Progenitor cell of endocrine pancreas (in vitro differentiated cells): ENCODE data around the gene WBP2. TPM values are rescaled to one million over a fixed set of nuclear protein-coding genes. Genes with fewer than 3 reads are reported as not detected.

Source experiments
- DNase-seq: peaks from one replicate; pipeline ENCODE4 v3.0.0; 2021; ENCODE audit warnings: low spot score; ENCODE audit not compliant: unreplicated experiment
- H3K27ac Mint-ChIP-seq: 2 replicates; pipeline ENCODE4 v1.8.0; 2021; ENCODE audit warnings: mild to moderate bottlenecking, moderate library complexity, mixed read lengths
- H3K27me3 Mint-ChIP-seq: 2 replicates; pipeline ENCODE4 v1.8.0; 2021; ENCODE audit warnings: mixed read lengths
- H3K36me3 Mint-ChIP-seq: 2 replicates; pipeline ENCODE4 v1.8.0; 2022; ENCODE audit warnings: mixed read lengths; ENCODE audit not compliant: insufficient read depth
- H3K4me1 Mint-ChIP-seq: 2 replicates; pipeline ENCODE4 v1.8.0; 2021; ENCODE audit warnings: low read depth, mixed read lengths
- H3K4me3 Mint-ChIP-seq: 2 replicates; pipeline ENCODE4 v1.8.0; 2021; ENCODE audit warnings: low read depth, mild to moderate bottlenecking, moderate library complexity, mixed read lengths
- H3K9me3 Mint-ChIP-seq: 2 replicates; pipeline ENCODE4 v1.8.0; 2021; ENCODE audit warnings: low read depth, mixed read lengths
- CTCF ChIP-seq: fragments of 200-600 bp; sonication (generic); IDR thresholded peaks from one replicate; pipeline ENCODE4 v1.5.0; 2021; ENCODE audit warnings: antibody characterized with exemption, mild to moderate bottlenecking; ENCODE audit not compliant: unreplicated experiment
- total RNA-seq: library from RNA; stranded (reverse); gene quantifications from 2 replicates; pipeline ENCODE4 v1.2.1, GENCODE V29; 2021

The WBP2 gene
- total RNA-seq, 1 donor from 2014 or later: 47.9 TPM

GRCh38 chr17:75822119-75822799 lies 32.9 kb downstream of the WBP2 start:
- DNase-seq: no peak
- peaks cover 17% of the 10 kb centered on the region for H3K36me3 Mint-ChIP-seq
- no peaks in the 10 kb centered on the region for H3K27me3 Mint-ChIP-seq
- no peak overlapping the region for H3K4me3 Mint-ChIP-seq
- no peaks in the 10 kb centered on the region for H3K4me1 Mint-ChIP-seq
- H3K9me3 Mint-ChIP-seq: no peaks in the 10 kb centered on the region
- TF ChIP-seq CTCF: no peak
- no peak overlapping the region for H3K27ac Mint-ChIP-seq

GRCh38 chr17:75821552-75821951 lies 33.6 kb downstream of the WBP2 start:
- no peak overlapping the region for H3K27ac Mint-ChIP-seq
- H3K4me3 Mint-ChIP-seq: no peak overlapping the region
- no peaks in the 10 kb centered on the region for H3K27me3 Mint-ChIP-seq
- no peak for TF ChIP-seq CTCF
- H3K36me3 Mint-ChIP-seq: peaks cover 17% of the 10 kb centered on the region
- no peak for DNase-seq
- no peaks in the 10 kb centered on the region for H3K9me3 Mint-ChIP-seq
- H3K4me1 Mint-ChIP-seq: no peaks in the 10 kb centered on the region

GRCh38 chr17:75820094-75821080 lies 34.7 kb downstream of the WBP2 start:
- Mint-ChIP-seq H3K36me3 (peaks cover 17% of the 10 kb centered on the region), H3K27ac (no peak overlapping the region), H3K9me3 (no peaks in the 10 kb centered on the region), H3K27me3 (no peaks in the 10 kb centered on the region), H3K4me1 (no peaks in the 10 kb centered on the region), H3K4me3 (no peak overlapping the region)
- DNase-seq: no peak
- TF ChIP-seq CTCF: no peak

- H3K36me3 Mint-ChIP-seq: peaks cover 15% of the 10 kb centered on the region
- H3K9me3 Mint-ChIP-seq: no peaks in the 10 kb centered on the region
- no peak overlapping the region for H3K27ac Mint-ChIP-seq
- H3K4me1 Mint-ChIP-seq: no peaks in the 10 kb centered on the region
- H3K4me3 Mint-ChIP-seq: no peak overlapping the region
- DNase-seq: no peak
- no peaks in the 10 kb centered on the region for H3K27me3 Mint-ChIP-seq
- TF ChIP-seq CTCF: no peak
Measured at GRCh38 chr17:75819678-75820077, 35.5 kb downstream of the WBP2 start.

- TF ChIP-seq CTCF: no peak
- Mint-ChIP-seq H3K9me3 (no peaks in the 10 kb centered on the region), H3K36me3 (peaks cover 15% of the 10 kb centered on the region), H3K27me3 (no peaks in the 10 kb centered on the region), H3K27ac (no peak overlapping the region), H3K4me1 (no peaks in the 10 kb centered on the region), H3K4me3 (no peak overlapping the region)
- DNase-seq: no peak
Measured at GRCh38 chr17:75819116-75819515, 36.0 kb downstream of the WBP2 start.
